ENCODE measurements around the gene SCGB3A2. TPM values are rescaled to one million over a fixed set of nuclear protein-coding genes. Genes with fewer than 3 reads are reported as not detected.
"Not testable (repeated sequence)": the region's sequence is repeated elsewhere in the genome, so short reads cannot be mapped to it uniquely, and the experiment has no call there.

Gene SCGB3A2
- total RNA-seq, 2 donors from 2014 or later: not detected

DNA sequence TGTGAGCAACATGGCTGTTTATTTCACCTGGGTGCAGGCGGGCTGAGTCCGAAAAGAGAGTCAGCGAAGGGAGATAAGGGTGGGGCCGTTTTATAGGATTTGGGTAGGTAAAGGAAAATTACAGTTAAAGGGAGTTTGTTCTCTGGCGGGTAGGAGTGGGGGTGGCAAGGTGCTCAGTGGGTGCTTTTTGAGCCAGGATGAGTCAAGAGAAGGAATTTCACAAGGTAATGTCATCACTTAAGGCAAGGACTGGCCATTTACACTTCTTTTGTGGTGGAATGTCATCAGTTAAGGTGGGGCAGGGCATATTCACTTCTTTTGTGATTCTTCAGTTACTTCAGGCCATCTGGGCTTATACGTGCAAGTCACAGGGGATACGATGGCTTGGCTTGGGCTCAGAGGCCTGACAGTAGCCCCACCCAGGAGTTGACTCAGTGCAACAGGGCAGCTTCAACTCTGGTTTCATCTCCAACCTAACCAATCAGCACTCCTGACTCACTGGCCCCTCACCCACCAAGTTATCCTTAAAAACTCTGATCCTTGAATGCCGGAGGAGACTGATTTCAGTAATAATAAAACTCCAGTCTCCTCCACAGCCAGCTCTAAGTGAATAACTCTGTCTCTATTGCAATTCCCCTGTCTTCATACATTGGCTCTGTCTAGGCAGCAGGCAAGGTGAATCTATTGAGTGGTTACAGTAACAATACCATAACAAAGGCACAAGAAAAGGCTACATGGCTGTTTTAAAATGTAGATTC lies 4.2 kb upstream of the SCGB3A2 start:
- H3K4me3 Mint-ChIP-seq; H3K4me1 Mint-ChIP-seq (ENCODE audit: low read depth in 2 of 2); DNase-seq (ENCODE audit: low spot score); H3K27ac Mint-ChIP-seq; ATAC-seq; H3K36me3 Mint-ChIP-seq; H3K9me3 Mint-ChIP-seq: not testable (repeated sequence)
- peaks cover 4 to 28% of the 10 kb centered on the region in 2 donors for H3K27me3 Mint-ChIP-seq

DNA sequence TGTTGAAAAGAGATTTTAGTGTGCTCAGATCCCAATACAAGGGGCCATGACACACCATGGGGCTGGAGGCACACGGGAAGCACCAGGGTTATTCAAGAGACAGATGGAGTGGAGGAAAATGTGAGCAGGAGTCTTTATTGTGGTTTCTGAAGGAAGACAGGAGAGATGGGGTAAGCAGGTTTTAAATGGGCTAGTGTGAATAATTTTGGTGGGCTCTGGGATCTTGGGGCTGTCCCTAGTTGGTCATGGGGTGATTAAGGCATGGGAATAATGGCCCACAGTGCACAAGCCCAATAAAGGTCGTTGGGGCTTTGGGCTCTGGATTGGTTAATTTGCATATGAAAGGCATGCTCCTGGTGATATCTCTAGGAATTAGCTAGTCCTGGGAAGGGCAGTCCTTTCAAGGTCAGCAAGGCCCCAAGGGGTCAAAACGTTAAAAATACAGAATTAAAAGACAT lies 3.6 kb upstream of the SCGB3A2 start:
- peaks cover 6 to 33% of the 10 kb centered on the region in 2 donors for H3K27me3 Mint-ChIP-seq
- ATAC-seq: no peak
- H3K9me3 Mint-ChIP-seq: no peaks in the 10 kb centered on the region
- no peak overlapping the region for H3K27ac Mint-ChIP-seq
- no peaks in the 10 kb centered on the region for H3K4me1 Mint-ChIP-seq (ENCODE audit: low read depth in 2 of 2)
- H3K36me3 Mint-ChIP-seq: no peaks in the 10 kb centered on the region
- H3K4me3 Mint-ChIP-seq: no peak overlapping the region
- no peak for DNase-seq (ENCODE audit: low spot score)

DNA sequence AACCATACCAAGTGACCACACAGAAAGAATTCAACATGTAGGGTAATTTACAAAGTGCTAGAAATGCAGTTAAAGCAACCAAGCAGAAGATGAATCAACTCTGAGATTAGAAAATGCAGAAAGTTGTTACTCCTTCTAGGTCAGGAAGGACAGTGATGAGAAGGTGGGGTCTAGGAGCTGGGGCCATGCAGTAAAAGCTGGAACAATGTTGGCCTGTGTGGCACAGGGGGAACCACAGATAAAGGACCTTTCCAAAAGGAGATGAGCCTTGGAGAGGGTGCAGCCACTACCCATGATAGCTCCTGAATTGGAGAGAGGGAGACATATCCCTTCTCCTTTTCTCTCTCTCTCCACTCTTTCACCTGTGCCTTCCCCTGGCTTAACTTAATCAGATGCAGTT lies 2.4 kb upstream of the SCGB3A2 start:
- Mint-ChIP-seq H3K27ac (no peak overlapping the region), H3K9me3 (no peaks in the 10 kb centered on the region), H3K27me3 (peaks cover 14 to 39% of the 10 kb centered on the region in 2 donors), H3K36me3 (no peaks in the 10 kb centered on the region), H3K4me1 (ENCODE audit: low read depth in 2 of 2) (no peaks in the 10 kb centered on the region), H3K4me3 (no peak overlapping the region)
- no peak for ATAC-seq
- no peak for DNase-seq (ENCODE audit: low spot score)

DNA sequence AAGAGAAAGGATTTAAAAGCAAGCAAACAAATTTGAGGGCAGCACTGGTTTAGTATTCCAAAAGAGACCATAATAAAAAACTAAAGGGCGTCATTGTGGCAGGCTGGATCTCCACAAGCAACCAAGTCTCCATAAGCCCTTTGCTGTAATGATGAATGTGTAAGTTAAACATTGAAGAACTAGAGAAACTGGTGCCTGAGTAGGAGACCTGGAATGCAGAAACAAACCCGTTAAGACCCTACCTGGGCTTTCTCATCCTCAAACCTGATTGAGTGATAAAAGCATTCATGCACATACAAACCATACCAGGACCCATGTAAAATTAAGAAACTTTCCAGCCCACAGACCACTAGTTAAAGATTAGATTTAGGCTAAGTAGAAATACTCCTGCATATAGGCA lies 1.9 kb upstream of the SCGB3A2 start:
- DNase-seq (ENCODE audit: low spot score) (no peak), ATAC-seq (no peak)
- no peak overlapping the region for H3K27ac Mint-ChIP-seq
- H3K4me3 Mint-ChIP-seq: no peak overlapping the region
- no peaks in the 10 kb centered on the region for H3K4me1 Mint-ChIP-seq (ENCODE audit: low read depth in 2 of 2)
- H3K36me3 Mint-ChIP-seq: no peaks in the 10 kb centered on the region
- no peaks in the 10 kb centered on the region for H3K9me3 Mint-ChIP-seq
- H3K27me3 Mint-ChIP-seq: peaks cover 14 to 36% of the 10 kb centered on the region in 2 donors

DNA sequence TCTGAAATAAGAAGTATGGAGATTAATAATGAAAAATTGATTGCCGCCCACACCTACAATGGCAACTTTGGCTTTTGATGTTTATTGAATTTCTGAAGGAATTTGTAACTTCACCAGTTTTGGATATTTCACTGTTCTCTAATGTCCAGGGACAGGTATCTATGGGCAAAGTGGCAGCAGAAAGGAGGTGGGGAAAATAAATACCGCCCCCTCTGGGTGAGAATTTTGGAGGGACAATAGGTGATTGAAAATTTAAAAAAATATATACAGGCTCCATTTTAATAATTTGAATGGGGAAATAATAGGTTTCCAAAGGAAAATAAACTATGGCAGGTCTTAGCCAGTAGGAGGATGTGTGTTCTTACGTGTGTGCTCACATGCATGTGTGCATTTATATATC lies 1.3 kb downstream of the SCGB3A2 start:
- no peaks in the 10 kb centered on the region for H3K36me3 Mint-ChIP-seq
- H3K9me3 Mint-ChIP-seq: no peaks in the 10 kb centered on the region
- H3K4me3 Mint-ChIP-seq: no peak overlapping the region
- no peak overlapping the region for H3K27ac Mint-ChIP-seq
- H3K27me3 Mint-ChIP-seq: peaks cover 18 to 40% of the 10 kb centered on the region in 2 donors
- ATAC-seq (no peak), DNase-seq (ENCODE audit: low spot score) (no peak)
- no peaks in the 10 kb centered on the region for H3K4me1 Mint-ChIP-seq (ENCODE audit: low read depth in 2 of 2)

DNA sequence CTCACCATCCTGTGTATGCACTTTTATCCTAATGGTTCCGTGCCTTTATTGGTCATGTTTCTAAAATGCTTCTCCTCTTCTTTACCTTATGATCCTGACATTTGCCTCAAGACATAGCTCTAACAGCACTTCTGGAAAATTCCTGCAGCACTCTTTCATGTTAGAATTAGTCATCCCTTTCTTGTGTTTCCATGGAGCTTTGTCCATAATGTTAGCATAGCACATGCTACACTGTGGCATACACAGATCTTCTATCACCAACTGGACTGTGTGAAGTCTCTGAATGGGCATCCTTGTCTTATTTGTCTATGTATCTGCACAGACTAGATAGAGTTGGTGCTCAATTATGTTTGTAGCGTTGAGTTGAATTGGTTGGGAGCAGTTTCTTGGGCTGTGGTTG lies 2.0 kb downstream of the SCGB3A2 start:
- Mint-ChIP-seq H3K36me3 (no peaks in the 10 kb centered on the region), H3K27ac (no peak overlapping the region), H3K4me3 (no peak overlapping the region), H3K9me3 (no peaks in the 10 kb centered on the region), H3K27me3 (peaks cover 21 to 43% of the 10 kb centered on the region in 2 donors), H3K4me1 (ENCODE audit: low read depth in 2 of 2) (no peaks in the 10 kb centered on the region)
- no peak for DNase-seq (ENCODE audit: low spot score)
- ATAC-seq: peak in 1 of 2 donors; percentile 27

DNA sequence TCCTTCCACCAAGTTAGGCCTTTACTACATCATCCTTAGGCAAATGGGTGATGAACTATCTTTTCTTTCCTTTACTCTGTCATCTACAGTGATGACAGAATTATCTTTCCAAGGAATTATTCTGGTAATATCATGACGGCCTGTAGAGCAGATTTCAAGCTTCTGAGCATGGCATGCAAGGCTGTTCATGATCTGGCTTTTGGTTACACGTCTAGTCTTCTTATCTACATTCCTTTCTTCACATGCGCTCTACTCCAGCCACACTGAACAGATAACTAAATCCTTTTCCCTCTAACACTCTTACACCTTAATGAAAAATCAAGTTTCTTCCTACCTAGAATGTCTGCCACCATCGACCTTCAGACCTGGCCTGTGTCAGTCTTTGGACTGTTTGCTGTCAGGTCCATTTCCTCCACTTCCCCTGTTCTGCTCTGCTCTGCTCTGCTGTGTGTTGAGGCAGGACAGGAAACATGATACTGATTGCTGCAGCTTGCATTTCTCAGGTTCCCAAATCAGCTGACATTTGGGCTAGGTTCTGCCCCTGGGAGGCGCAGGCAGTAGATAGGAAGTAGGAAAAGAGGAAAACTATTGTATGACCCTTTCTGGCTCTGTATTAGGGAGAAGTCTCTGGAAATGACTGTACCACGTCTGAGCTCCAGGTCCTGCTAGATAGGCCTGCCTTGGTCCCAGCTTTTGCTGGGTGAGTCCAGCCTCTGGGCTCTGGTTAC lies 4.2 kb downstream of the SCGB3A2 start:
- Mint-ChIP-seq H3K4me3 (no peak overlapping the region), H3K36me3 (no peaks in the 10 kb centered on the region), H3K27ac (no peak overlapping the region), H3K27me3 (peaks cover 21 to 42% of the 10 kb centered on the region in 2 donors), H3K9me3 (no peaks in the 10 kb centered on the region), H3K4me1 (ENCODE audit: low read depth in 2 of 2) (no peaks in the 10 kb centered on the region)
- DNase-seq (ENCODE audit: low spot score) (no peak), ATAC-seq (no peak)

DNA sequence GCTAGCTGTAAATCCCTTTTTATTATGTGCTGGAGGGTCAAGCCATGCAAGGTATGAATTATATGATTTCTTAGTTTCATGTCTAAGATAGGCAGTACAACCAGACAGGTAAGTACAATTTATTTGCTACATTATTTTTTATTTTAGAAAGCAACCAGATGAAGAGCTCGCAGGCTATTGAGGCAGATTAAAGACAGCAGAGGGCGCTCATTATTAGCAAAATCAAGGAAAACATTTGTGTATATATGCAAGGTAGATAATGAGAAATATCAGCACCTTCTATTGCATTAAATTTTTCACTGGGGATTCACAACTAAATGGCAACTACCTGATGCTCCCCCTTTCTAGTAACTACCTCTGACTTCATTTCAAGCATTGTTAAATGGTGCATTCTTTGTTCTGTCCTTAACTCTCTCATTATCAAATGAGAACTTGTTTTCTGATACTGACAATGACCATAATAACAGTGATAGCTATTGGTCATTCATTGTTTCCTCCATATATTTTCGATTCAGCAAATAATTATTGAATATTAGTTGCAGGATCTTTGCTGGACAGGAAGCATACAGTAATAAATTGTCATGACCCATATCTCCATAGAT lies 8.6 kb downstream of the SCGB3A2 start:
- no peak overlapping the region for H3K27ac Mint-ChIP-seq
- H3K27me3 Mint-ChIP-seq: peaks cover 24 to 56% of the 10 kb centered on the region in 2 donors
- H3K9me3 Mint-ChIP-seq: no peaks in the 10 kb centered on the region
- H3K4me3 Mint-ChIP-seq: no peak overlapping the region
- DNase-seq (ENCODE audit: low spot score) (no peak), ATAC-seq (no peak)
- no peaks in the 10 kb centered on the region for H3K4me1 Mint-ChIP-seq (ENCODE audit: low read depth in 2 of 2)
- H3K36me3 Mint-ChIP-seq: no peaks in the 10 kb centered on the region

DNA sequence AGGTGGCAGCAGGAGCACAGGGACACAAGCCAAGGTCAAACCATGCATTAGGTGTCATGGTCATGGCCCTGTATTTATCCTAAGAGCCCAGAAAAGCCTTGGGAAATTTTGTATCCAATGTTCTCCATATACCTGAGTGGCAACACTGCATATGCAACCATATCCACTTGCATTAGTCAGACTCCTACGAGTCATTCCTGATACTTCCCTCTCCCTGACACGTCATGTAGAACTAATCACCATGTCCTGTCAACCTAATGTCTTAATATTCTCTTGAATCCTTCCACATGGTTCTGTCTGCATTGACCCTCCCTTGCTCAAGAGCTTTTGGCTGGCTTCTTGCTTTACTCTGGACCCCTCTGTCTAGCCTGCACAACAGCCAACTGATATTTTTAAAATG lies 9.4 kb downstream of the SCGB3A2 start:
- Mint-ChIP-seq H3K4me3 (no peak overlapping the region), H3K27ac (no peak overlapping the region), H3K4me1 (ENCODE audit: low read depth in 2 of 2) (no peaks in the 10 kb centered on the region), H3K36me3 (no peaks in the 10 kb centered on the region), H3K9me3 (no peaks in the 10 kb centered on the region), H3K27me3 (peaks cover 24 to 52% of the 10 kb centered on the region in 2 donors)
- DNase-seq (ENCODE audit: low spot score) (no peak), ATAC-seq (no peak)

DNA sequence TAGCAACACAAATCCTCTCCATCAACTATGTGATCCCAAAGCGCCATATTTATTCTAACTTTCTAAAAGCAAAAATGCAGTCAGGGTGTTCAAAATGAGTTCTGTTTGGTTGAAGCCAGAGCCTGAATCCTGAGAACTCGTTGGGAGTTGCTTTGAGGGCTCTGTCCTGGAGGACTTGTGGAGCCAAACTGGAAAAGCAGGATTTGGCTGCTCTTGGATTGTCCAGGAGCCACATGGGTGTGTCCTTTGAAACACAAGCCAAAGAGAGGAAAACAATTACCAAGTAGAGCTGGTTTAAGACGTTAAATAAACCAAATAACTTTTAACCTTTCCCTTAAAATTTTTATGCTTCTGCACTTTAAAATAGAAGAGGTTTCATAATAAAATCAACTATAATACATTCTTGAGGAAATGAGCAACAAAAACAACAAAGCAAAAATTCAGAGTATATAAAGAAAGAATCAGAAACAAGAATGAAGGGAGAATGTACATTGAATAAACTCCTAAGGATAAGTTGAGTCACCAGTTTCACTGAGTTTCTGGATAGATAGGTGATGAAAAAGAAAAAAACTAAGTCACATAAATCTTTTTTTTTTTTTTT lies 14.3 kb downstream of the SCGB3A2 start:
- H3K27ac Mint-ChIP-seq: no peak overlapping the region
- DNase-seq (ENCODE audit: low spot score) (no peak), ATAC-seq (no peak)
- no peaks in the 10 kb centered on the region for H3K36me3 Mint-ChIP-seq
- no peaks in the 10 kb centered on the region for H3K9me3 Mint-ChIP-seq
- H3K4me3 Mint-ChIP-seq: no peak overlapping the region
- H3K4me1 Mint-ChIP-seq (ENCODE audit: low read depth in 2 of 2): no peaks in the 10 kb centered on the region
- H3K27me3 Mint-ChIP-seq: peaks cover 18 to 35% of the 10 kb centered on the region in 2 donors

DNA sequence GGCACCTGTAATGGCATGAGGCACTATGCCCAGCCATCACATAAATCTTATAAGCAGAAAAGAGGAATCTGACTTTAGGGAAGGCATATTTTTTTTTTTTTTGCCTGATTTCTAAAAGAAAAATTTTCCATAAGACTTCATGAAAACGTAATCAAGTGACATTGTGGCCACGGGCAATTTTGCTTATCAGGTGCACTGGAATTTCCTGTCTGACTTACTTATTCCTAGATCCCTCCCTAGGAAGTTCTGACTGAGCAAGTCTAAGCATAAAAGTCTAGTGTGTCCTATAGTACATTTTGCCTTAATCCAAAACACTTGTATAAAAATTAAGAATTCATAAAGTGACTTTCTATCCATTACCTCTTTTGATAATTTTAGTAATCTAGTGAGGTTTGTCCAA lies 15.3 kb downstream of the SCGB3A2 start:
- H3K27ac Mint-ChIP-seq: no peak overlapping the region

DNA sequence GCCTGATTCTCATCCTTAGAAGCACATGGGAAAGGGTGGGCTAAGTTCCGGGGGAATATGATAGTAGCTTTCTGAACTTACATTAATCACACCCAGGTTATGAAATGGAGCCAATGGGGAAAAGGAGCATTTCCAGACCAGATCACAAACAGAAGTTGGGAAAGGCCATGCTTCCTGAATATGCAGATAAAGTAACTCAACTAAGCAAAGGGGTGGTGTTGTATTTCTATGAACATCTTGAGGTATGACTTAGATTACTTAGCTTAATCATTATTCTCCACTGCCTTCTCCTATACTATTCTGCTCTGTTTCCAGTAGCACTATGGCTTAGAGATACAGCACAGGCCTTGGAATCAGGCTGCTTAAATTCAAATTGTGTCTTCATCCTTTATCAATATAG lies 17.4 kb downstream of the SCGB3A2 start:
- peaks cover 18 to 28% of the 10 kb centered on the region in 2 donors for H3K27me3 Mint-ChIP-seq
- no peak overlapping the region for H3K4me3 Mint-ChIP-seq
- H3K9me3 Mint-ChIP-seq: no peaks in the 10 kb centered on the region
- no peak overlapping the region for H3K27ac Mint-ChIP-seq
- no peaks in the 10 kb centered on the region for H3K36me3 Mint-ChIP-seq
- ATAC-seq: no peak
- H3K4me1 Mint-ChIP-seq (ENCODE audit: low read depth in 2 of 2): no peaks in the 10 kb centered on the region
- DNase-seq (ENCODE audit: low spot score): no peak

More for the DNA sequence above, 15.3 kb downstream of the SCGB3A2 start:
- H3K36me3 Mint-ChIP-seq: no peaks in the 10 kb centered on the region
- no peaks in the 10 kb centered on the region for H3K4me1 Mint-ChIP-seq (ENCODE audit: low read depth in 2 of 2)
- no peak for ATAC-seq
- no peak overlapping the region for H3K4me3 Mint-ChIP-seq
- no peak for DNase-seq (ENCODE audit: low spot score)
- H3K27me3 Mint-ChIP-seq: peaks cover 18 to 34% of the 10 kb centered on the region in 2 donors
- no peaks in the 10 kb centered on the region for H3K9me3 Mint-ChIP-seq

DNA sequence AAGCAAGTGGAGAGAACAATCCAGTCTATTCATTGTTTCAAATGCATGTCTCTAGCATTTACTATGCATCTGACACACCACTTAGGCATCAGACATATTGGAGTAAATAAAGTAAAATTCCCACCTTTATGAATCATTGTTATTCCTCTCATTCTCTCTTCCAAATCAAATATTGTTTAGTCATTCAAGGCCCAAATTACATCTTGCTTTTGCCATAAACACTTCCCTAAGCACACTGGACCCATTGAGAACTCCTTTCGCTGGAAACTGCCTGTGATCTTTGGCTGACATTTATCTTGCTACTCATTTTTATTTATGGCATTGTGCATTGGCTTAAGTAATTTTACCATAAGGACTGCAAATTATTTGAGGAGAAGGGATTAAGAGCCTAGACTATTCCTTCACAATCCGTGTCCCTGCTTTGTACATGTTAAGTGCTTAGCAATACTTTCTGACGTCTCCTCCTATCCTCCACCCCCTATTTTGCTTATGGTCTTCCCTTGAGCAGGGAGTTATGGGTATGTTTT lies 20.4 kb downstream of the SCGB3A2 start:
- peaks cover 12 to 16% of the 10 kb centered on the region in 2 donors for H3K27me3 Mint-ChIP-seq
- DNase-seq (ENCODE audit: low spot score) (no peak), ATAC-seq (no peak)
- no peaks in the 10 kb centered on the region for H3K9me3 Mint-ChIP-seq
- no peaks in the 10 kb centered on the region for H3K36me3 Mint-ChIP-seq
- H3K27ac Mint-ChIP-seq: no peak overlapping the region
- no peak overlapping the region for H3K4me3 Mint-ChIP-seq
- no peaks in the 10 kb centered on the region for H3K4me1 Mint-ChIP-seq (ENCODE audit: low read depth in 2 of 2)
